Thoracic aorta (tissue), 2 donors: ENCODE measurements around the gene CLEC3B. TPM values are rescaled to one million over a fixed set of nuclear protein-coding genes. Genes with fewer than 3 reads are reported as not detected.

Experiments used
- ATAC-seq: fragments of 150-250 bp; one replicate; pipeline ENCODE4 v1.8.0; 2017; ENCODE audit warnings: low read depth; ENCODE audit not compliant: insufficient number of reproducible peaks, low FRiP score
- DNase-seq: peaks from one replicate; pipeline ENCODE4 v3.0.0-alpha.2; 2020; ENCODE audit warnings: low spot score
- H3K27ac ChIP-seq, 2 donors: fragments of 200-600 bp; sonication (generic); 1 replicate in 1 of 2; 2 replicates in 1 of 2; pipeline ENCODE4 v1.5.1; 2016; ENCODE audit warnings: mild to moderate bottlenecking in 2 of 2, moderate library complexity in 2 of 2
- H3K27me3 ChIP-seq: fragments of 200-600 bp; sonication (generic); replicated peaks from 2 replicates; pipeline ENCODE4 v1.6.0; 2016; ENCODE audit warnings: mild to moderate bottlenecking; ENCODE audit not compliant: insufficient read depth
- H3K36me3 ChIP-seq: fragments of 200-600 bp; sonication (generic); one replicate; pipeline ENCODE4 v1.5.1; 2016
- H3K4me1 ChIP-seq, 2 donors: fragments of 200-600 bp; sonication (generic); 1 replicate in 1 of 2; 2 replicates in 1 of 2; pipeline versions ENCODE4 v1.5.1 to v1.6.0; 2016; ENCODE audit warnings: low read depth in 2 of 2, mild to moderate bottlenecking in 1 of 2; ENCODE audit not compliant: control insufficient read depth in 1 of 2
- H3K4me3 ChIP-seq: fragments of 200-600 bp; sonication (generic); 2 replicates; pipeline ENCODE4 v1.5.1; 2016; ENCODE audit warnings: mild to moderate bottlenecking
- H3K9me3 ChIP-seq: fragments of 200-600 bp; sonication (generic); 2 replicates; pipeline ENCODE4 v1.5.1; 2016
- total RNA-seq, 2 donors: library from RNA; depleted of rRNA; stranded (reverse); fragments of >200 nt; gene quantifications; one replicate each; pipeline versions ENCODE4 v1.1.0 to v1.2.3, GENCODE V29; 2016
- TF ChIP-seq, protein P1 (sequence below): fragments of 200-600 bp; sonication (generic); IDR thresholded peaks from one replicate; pipeline ENCODE4 v1.5.1; 2019; ENCODE audit warnings: antibody characterized with exemption

The CLEC3B gene
- total RNA-seq, 2 donors from 2014 or later, result 96.6 to 202 TPM

DNA sequence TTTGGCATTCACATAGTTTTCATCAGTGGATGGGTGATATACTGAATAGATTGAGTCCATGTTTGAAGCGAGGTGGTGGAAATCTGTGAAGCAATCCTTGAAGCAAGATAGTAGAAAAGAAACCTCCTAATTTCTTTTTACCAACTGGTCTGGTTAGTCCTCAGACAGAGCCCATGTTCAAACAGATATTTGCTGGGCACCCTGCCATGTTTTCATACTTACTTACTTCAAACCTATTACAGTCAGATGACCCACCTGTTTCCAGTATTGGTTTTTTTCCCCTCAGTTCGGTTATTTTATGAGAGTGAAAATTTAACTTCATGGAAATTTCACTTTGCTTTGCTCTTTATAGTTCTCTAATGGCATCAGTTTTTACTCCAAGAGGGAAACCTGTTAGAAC lies 26.3 kb upstream of the CLEC3B start:
- Histone ChIP-seq H3K9me3 (no peaks in the 10 kb centered on the region), H3K4me1 (peaks cover 8 to 12% of the 10 kb centered on the region in 2 donors), H3K27ac (no peak overlapping the region), H3K4me3 (no peak overlapping the region), H3K36me3 (peaks cover 37% of the 10 kb centered on the region), H3K27me3 (no peaks in the 10 kb centered on the region)
- DNase-seq, result no peak
- no peak for ATAC-seq
- TF ChIP-seq, protein P1, sequence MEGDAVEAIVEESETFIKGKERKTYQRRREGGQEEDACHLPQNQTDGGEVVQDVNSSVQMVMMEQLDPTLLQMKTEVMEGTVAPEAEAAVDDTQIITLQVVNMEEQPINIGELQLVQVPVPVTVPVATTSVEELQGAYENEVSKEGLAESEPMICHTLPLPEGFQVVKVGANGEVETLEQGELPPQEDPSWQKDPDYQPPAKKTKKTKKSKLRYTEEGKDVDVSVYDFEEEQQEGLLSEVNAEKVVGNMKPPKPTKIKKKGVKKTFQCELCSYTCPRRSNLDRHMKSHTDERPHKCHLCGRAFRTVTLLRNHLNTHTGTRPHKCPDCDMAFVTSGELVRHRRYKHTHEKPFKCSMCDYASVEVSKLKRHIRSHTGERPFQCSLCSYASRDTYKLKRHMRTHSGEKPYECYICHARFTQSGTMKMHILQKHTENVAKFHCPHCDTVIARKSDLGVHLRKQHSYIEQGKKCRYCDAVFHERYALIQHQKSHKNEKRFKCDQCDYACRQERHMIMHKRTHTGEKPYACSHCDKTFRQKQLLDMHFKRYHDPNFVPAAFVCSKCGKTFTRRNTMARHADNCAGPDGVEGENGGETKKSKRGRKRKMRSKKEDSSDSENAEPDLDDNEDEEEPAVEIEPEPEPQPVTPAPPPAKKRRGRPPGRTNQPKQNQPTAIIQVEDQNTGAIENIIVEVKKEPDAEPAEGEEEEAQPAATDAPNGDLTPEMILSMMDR, result no peak

DNA sequence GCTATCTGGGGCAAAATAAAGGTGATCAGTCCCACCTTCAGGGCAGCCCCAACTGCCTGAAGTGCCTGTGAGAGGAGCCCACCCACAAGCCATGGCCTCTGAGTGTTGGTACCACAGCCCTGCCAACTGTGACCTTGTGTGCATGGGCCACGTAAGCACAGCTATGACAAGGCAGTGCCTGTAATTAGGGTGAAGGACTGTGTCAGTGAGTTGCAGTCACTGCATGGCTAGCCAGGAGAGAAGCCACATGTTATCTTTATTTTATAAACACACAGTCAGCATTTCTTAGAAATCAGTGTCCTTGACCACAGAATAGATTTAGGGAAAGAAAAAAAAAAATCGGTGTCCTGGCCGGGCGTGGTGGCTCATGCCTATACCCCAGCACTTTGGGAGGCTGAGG lies 25.3 kb upstream of the CLEC3B start:
- peaks cover 45% of the 10 kb centered on the region for H3K36me3 ChIP-seq
- ATAC-seq, result no peak
- DNase-seq, result no peak

DNA sequence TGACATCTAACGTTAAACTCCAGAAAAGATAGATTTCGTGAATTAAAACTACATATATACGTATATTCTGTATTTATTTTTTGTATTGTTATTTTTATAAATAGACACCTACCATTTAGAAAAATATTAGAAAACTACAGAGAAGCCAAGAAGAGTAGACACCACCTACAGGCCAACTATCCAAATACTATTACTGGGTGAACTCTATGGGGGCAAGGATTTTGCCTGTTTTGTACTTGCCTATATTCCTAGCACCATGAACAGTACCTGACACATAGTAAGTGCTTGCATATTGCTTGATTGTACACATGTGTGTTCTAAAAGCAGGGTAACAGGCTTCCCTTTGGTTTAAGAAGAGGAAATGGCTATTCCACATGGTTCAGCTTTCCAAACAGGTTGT lies 24.4 kb upstream of the CLEC3B start:
- H3K27ac ChIP-seq, result no peak overlapping the region
- H3K36me3 ChIP-seq, result peaks cover 45% of the 10 kb centered on the region
- H3K4me1 ChIP-seq, result no peaks in the 10 kb centered on the region
- TF ChIP-seq, protein P1, result no peak
- ATAC-seq (no peak), DNase-seq (no peak)
- no peak overlapping the region for H3K4me3 ChIP-seq
- no peaks in the 10 kb centered on the region for H3K9me3 ChIP-seq
- no peaks in the 10 kb centered on the region for H3K27me3 ChIP-seq

More for the DNA sequence above, 25.3 kb upstream of the CLEC3B start:
- TF ChIP-seq, protein P1, result no peak
- Histone ChIP-seq H3K4me3 (no peak overlapping the region), H3K27ac (no peak overlapping the region), H3K9me3 (no peaks in the 10 kb centered on the region), H3K27me3 (no peaks in the 10 kb centered on the region), H3K4me1 (peaks cover 0 to 1% of the 10 kb centered on the region in 2 donors)

DNA sequence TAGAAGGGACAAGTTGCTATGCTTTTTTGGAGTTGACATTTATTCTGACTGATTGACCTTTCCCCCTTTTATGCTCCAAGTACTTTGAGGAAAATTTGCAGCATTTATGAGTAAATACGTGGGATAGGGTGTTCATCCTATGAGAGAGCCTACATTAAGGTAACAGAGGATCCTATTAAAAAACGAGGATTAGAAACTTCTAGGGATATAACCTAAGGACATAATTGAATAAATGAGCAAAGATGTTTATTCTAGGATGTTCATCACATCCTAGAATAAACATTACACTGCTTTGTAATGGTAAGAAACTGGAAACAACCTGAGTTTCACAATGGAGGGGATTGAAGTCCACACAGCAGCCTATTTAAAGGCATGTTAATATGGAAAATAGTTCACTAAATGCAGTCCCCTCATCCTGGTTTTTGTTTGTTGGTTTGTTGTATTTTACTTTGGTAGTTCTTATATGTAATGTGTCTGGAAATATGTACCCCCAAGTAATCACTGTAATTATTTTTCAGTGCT lies 23.9 kb upstream of the CLEC3B start:
- Histone ChIP-seq H3K4me1 (no peaks in the 10 kb centered on the region), H3K27me3 (no peaks in the 10 kb centered on the region), H3K4me3 (no peak overlapping the region), H3K27ac (no peak overlapping the region), H3K9me3 (no peaks in the 10 kb centered on the region), H3K36me3 (peaks cover 46% of the 10 kb centered on the region)
- no peak for ATAC-seq
- no peak for DNase-seq
- TF ChIP-seq, protein P1, result no peak

DNA sequence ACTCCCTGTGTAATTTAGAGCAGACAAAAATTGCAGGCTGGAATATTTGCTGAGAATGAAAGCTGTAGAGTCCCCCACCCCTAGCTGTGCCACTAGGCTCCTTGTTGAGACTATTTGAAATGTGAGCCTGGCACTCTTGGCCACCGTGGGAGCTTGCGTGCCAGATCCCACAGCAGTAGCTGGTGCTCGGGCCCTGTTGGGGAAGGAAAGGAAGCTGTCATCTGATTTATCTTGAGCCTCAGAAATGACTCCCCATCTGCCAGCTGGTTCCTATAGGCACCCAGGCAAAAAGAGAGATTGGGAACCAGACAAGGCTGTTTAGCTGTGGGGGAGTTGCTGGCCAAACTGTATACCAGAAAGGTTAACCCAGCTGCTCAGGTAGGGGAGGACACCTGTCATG lies 23.4 kb upstream of the CLEC3B start:
- Histone ChIP-seq H3K27ac (no peak overlapping the region), H3K4me3 (no peak overlapping the region), H3K36me3 (peaks cover 44% of the 10 kb centered on the region), H3K4me1 (no peaks in the 10 kb centered on the region), H3K27me3 (no peaks in the 10 kb centered on the region), H3K9me3 (no peaks in the 10 kb centered on the region)
- TF ChIP-seq, protein P1, result no peak
- no peak for DNase-seq
- no peak for ATAC-seq
